ENCODE measurements around the gene PRR29.

- no peak for TF ChIP-seq CTCF (IDR thresholded peaks at IDR 0.05; ENCODE audit: extremely low read depth in 1 of 2, insufficient read depth in 1 of 2, low read depth in 1 of 2, low read length in 2 of 2)
- no peak for TF ChIP-seq JUN (IDR thresholded peaks at IDR 0.05; ENCODE audit: borderline replicate concordance, insufficient read depth, insufficient read length, low read depth)
- TF ChIP-seq POLR2A (IDR thresholded peaks at IDR 0.05; ENCODE audit: low read depth, low read length) = no peak
- no peak for TF ChIP-seq POLR2AphosphoS5 (IDR thresholded peaks at IDR 0.05; ENCODE audit: insufficient read depth, low read depth, low read length)
These were observed 42.9 kb upstream of the PRR29 start for GRCh38 chr17:63955232-63955631.
